ENCODE data around the gene HAUS6. TPM values are rescaled to one million over a fixed set of nuclear protein-coding genes. Genes with fewer than 3 reads are reported as not detected.

HAUS6 gene
- total and polyA plus RNA-seq, 2 of the 13 experiments (the other 11 are each of a cell fraction or from before 2014, with no cell fraction given), result 9.8 to 31.1 TPM

- no peak for TF ChIP-seq ZBTB40 (IDR thresholded peaks at IDR 0.05)
- peak; percentile 61 for TF ChIP-seq ZBTB40 (CRISPR knock-in tag; IDR thresholded peaks at IDR 0.05)
- peak; percentile 41 for TF ChIP-seq ZBTB14 (CRISPR knock-in tag; IDR thresholded peaks at IDR 0.05)
- TF ChIP-seq ZUFSP (CRISPR knock-in tag; IDR thresholded peaks at IDR 0.05; ENCODE audit: borderline replicate concordance), result no peak
- peak; percentile 87 for TF ChIP-seq ZNF350 (CRISPR knock-in tag; IDR thresholded peaks at IDR 0.05; ENCODE audit: borderline replicate concordance, low read depth)
- TF ChIP-seq RBM22 (optimal IDR thresholded peaks at IDR 0.05; ENCODE audit: low read length), result peak; percentile 79
- TF ChIP-seq NR2C2 (CRISPR knock-in tag; IDR thresholded peaks at IDR 0.05; ENCODE audit: borderline replicate concordance), result peak; percentile 60; the same call in 1 of the 2 replicates
- peak; percentile 81 for TF ChIP-seq RFX5 (IDR thresholded peaks at IDR 0.05; ENCODE audit: low read depth, low read length)
- TF ChIP-seq ZNF597 (CRISPR knock-in tag; IDR thresholded peaks at IDR 0.05), result 0 out of 2 replicates have a peak, but pooled peaks have one; percentile 22
- peak; percentile 92 for TF ChIP-seq ZNF501 (CRISPR knock-in tag; IDR thresholded peaks at IDR 0.05)
- no peak for TF ChIP-seq ZKSCAN5 (CRISPR knock-in tag; IDR thresholded peaks at IDR 0.05)
- TF ChIP-seq ZNF878 (CRISPR knock-in tag; IDR thresholded peaks at IDR 0.05), result peak; percentile 90
- peak; percentile 87 for TF ChIP-seq KDM5B (CRISPR knock-in tag; IDR thresholded peaks at IDR 0.05; ENCODE audit: borderline replicate concordance)
- peak; percentile 46; the same call in 1 of the 2 replicates for TF ChIP-seq KLF15 (CRISPR knock-in tag; IDR thresholded peaks at IDR 0.05; ENCODE audit: borderline replicate concordance)
Observed at GRCh38 chr9:19048966-19049916, 53.5 kb downstream of the HAUS6 start, which contains the start of gene RRAGA (continued).

Data from HepG2 (cell line).